ENCODE data around the gene TMEM248.
A peak's percentile ranks its signal among the peaks of the same experiment; 100 is the strongest.
"Not testable (repeated sequence)": the region's sequence is repeated elsewhere in the genome, so short reads cannot be mapped to it uniquely, and the experiment has no call there.

Gene TMEM248

GRCh38 chr7:66912195-66912594 is 8.8 kb upstream of the TMEM248 start:
- no peak for FAIRE-seq
- no peak for DNase-seq (ENCODE audit: insufficient read length)
- TF ChIP-seq TAF1 (IDR thresholded peaks at IDR 0.05; ENCODE audit: borderline replicate concordance, low read depth, low read length): no peak
- no peak for TF ChIP-seq POLR2AphosphoS5 (IDR thresholded peaks at IDR 0.05; ENCODE audit: low read depth, low read length)
- no peak for TF ChIP-seq POLR2A (IDR thresholded peaks at IDR 0.05; ENCODE audit: low read depth, low read length)

- DNase-seq (ENCODE audit: insufficient read length) (no peak), FAIRE-seq (no peak)
- TF ChIP-seq TAF1 (IDR thresholded peaks at IDR 0.05; ENCODE audit: borderline replicate concordance, low read depth, low read length): no peak
- TF ChIP-seq POLR2A (IDR thresholded peaks at IDR 0.05; ENCODE audit: low read depth, low read length): no peak
- no peak for TF ChIP-seq POLR2AphosphoS5 (IDR thresholded peaks at IDR 0.05; ENCODE audit: low read depth, low read length)
Observed at GRCh38 chr7:66913118-66914037, 7.6 kb upstream of the TMEM248 start.

- not testable (repeated sequence) for DNase-seq (ENCODE audit: insufficient read length); FAIRE-seq
Observed at GRCh38 chr7:66917904-66918303, 3.1 kb upstream of the TMEM248 start.

- no peak for DNase-seq (ENCODE audit: insufficient read length)
Observed at GRCh38 chr7:66919304-66919703, 1.7 kb upstream of the TMEM248 start.

GRCh38 chr7:66919704-66920103 is 1.3 kb upstream of the TMEM248 start:
- no peak for DNase-seq (ENCODE audit: insufficient read length)
- FAIRE-seq: no peak
- TF ChIP-seq TAF1 (IDR thresholded peaks at IDR 0.05; ENCODE audit: borderline replicate concordance, low read depth, low read length) (no peak), POLR2AphosphoS5 (IDR thresholded peaks at IDR 0.05; ENCODE audit: low read depth, low read length) (no peak), POLR2A (IDR thresholded peaks at IDR 0.05; ENCODE audit: low read depth, low read length) (no peak)

More at GRCh38 chr7:66919304-66919703, 1.7 kb upstream of the TMEM248 start:
- no peak for FAIRE-seq
- TF ChIP-seq POLR2AphosphoS5 (IDR thresholded peaks at IDR 0.05; ENCODE audit: low read depth, low read length) (no peak), POLR2A (IDR thresholded peaks at IDR 0.05; ENCODE audit: low read depth, low read length) (no peak), TAF1 (IDR thresholded peaks at IDR 0.05; ENCODE audit: borderline replicate concordance, low read depth, low read length) (no peak)

- TF ChIP-seq TAF1 (IDR thresholded peaks at IDR 0.05; ENCODE audit: borderline replicate concordance, low read depth, low read length): no peak
- no peak for TF ChIP-seq POLR2AphosphoS5 (IDR thresholded peaks at IDR 0.05; ENCODE audit: low read depth, low read length)
- TF ChIP-seq POLR2A (IDR thresholded peaks at IDR 0.05; ENCODE audit: low read depth, low read length): no peak
- FAIRE-seq: no peak
- no peak for DNase-seq (ENCODE audit: insufficient read length)
Observed at GRCh38 chr7:66920256-66920655, 769 bp upstream of the TMEM248 start.

GRCh38 chr7:66921396-66921917 is 432 bp downstream of the TMEM248 start:
- FAIRE-seq (peak; percentile 9), DNase-seq (ENCODE audit: insufficient read length) (peak; percentile 26)
- no peak for TF ChIP-seq TAF1 (IDR thresholded peaks at IDR 0.05; ENCODE audit: borderline replicate concordance, low read depth, low read length)
- no peak for TF ChIP-seq POLR2A (IDR thresholded peaks at IDR 0.05; ENCODE audit: low read depth, low read length)
- no peak for TF ChIP-seq POLR2AphosphoS5 (IDR thresholded peaks at IDR 0.05; ENCODE audit: low read depth, low read length)

- peak; percentile 63 for FAIRE-seq
- DNase-seq (ENCODE audit: insufficient read length): no peak
- no peak for TF ChIP-seq TAF1 (IDR thresholded peaks at IDR 0.05; ENCODE audit: borderline replicate concordance, low read depth, low read length)
- no peak; the same call in 1 of the 2 replicates for TF ChIP-seq POLR2A (IDR thresholded peaks at IDR 0.05; ENCODE audit: low read depth, low read length)
Observed at GRCh38 chr7:66921918-66922486, 977 bp downstream of the TMEM248 start.

- DNase-seq (ENCODE audit: insufficient read length) (no peak), FAIRE-seq (no peak)
- TF ChIP-seq POLR2A (IDR thresholded peaks at IDR 0.05; ENCODE audit: low read depth, low read length) (no peak), TAF1 (IDR thresholded peaks at IDR 0.05; ENCODE audit: borderline replicate concordance, low read depth, low read length) (no peak), POLR2AphosphoS5 (IDR thresholded peaks at IDR 0.05; ENCODE audit: low read depth, low read length) (no peak)
Observed at GRCh38 chr7:66925255-66925654, 4.2 kb downstream of the TMEM248 start.

- no peak for DNase-seq (ENCODE audit: insufficient read length)
- FAIRE-seq: no peak
- no peak for TF ChIP-seq TAF1 (IDR thresholded peaks at IDR 0.05; ENCODE audit: borderline replicate concordance, low read depth, low read length)
Observed at GRCh38 chr7:66927348-66927948, 6.4 kb downstream of the TMEM248 start.

- no peak for DNase-seq (ENCODE audit: insufficient read length)
- no peak for FAIRE-seq
- no peak for TF ChIP-seq POLR2A (IDR thresholded peaks at IDR 0.05; ENCODE audit: low read depth, low read length)
- no peak for TF ChIP-seq POLR2AphosphoS5 (IDR thresholded peaks at IDR 0.05; ENCODE audit: low read depth, low read length)
- no peak for TF ChIP-seq TAF1 (IDR thresholded peaks at IDR 0.05; ENCODE audit: borderline replicate concordance, low read depth, low read length)
Observed at GRCh38 chr7:66928388-66928787, 7.4 kb downstream of the TMEM248 start.

- no peak for TF ChIP-seq TAF1 (IDR thresholded peaks at IDR 0.05; ENCODE audit: borderline replicate concordance, low read depth, low read length)
- TF ChIP-seq POLR2AphosphoS5 (IDR thresholded peaks at IDR 0.05; ENCODE audit: low read depth, low read length): no peak
- no peak for TF ChIP-seq POLR2A (IDR thresholded peaks at IDR 0.05; ENCODE audit: low read depth, low read length)
- no peak for FAIRE-seq
Observed at GRCh38 chr7:66929165-66929564, 8.1 kb downstream of the TMEM248 start.

More at GRCh38 chr7:66929165-66929564, 8.1 kb downstream of the TMEM248 start:
- DNase-seq (ENCODE audit: insufficient read length): no peak
